OCI-LY7 (cell line): ENCODE measurements around the gene ANKRD40. TPM values are rescaled to one million over a fixed set of nuclear protein-coding genes. Genes with fewer than 3 reads are reported as not detected.

Experiments
- BruUV-seq: library from RNA; stranded (reverse); fragments of 400-500 nt; replicated peaks from 2 replicates; lab custom pipeline; 2021; lab: Mats Ljungman, UMichigan
- CTCF ChIA-PET: fragments of 300-600 bp; sonication (Branson Sonifier 250); formaldehyde crosslinking; loops from one replicate; lab custom pipeline; 2022; ENCODE audit warnings: antibody characterized with exemption; ENCODE audit not compliant: unreplicated experiment; lab: Charles Lee
- POLR2A ChIA-PET: fragments of 300-600 bp; sonication (Branson Sonifier 250); formaldehyde crosslinking; loops from one replicate; lab custom pipeline; 2022; ENCODE audit warnings: antibody characterized with exemption; lab: Charles Lee
- DNase-seq: peaks from one replicate; pipeline ENCODE4 v3.0.0-alpha.2; 2015; ENCODE audit warnings: low spot score
- H2AFZ ChIP-seq: fragments of 200-600 bp; sonication (generic), shearing (Covaris generic); 2 replicates; pipeline ENCODE4 v1.6.1; 2014; ENCODE audit warnings: mild to moderate bottlenecking, antibody characterized with exemption, low read length, moderate library complexity
- H3K27ac ChIP-seq: fragments of 200-600 bp; sonication (generic); 2 replicates; pipeline ENCODE4 v1.5.1; 2014; ENCODE audit warnings: mixed run types, low read depth, mild to moderate bottlenecking, moderate library complexity, low read length, inconsistent platforms; ENCODE audit not compliant: poor library complexity, severe bottlenecking
- H3K36me3 ChIP-seq: fragments of 200-600 bp; sonication (generic); 2 replicates; pipeline ENCODE4 v1.6.1; 2014; ENCODE audit warnings: mild to moderate bottlenecking, antibody characterized with exemption, low read length, moderate library complexity, mixed read lengths; ENCODE audit not compliant: insufficient read depth
- H3K4me1 ChIP-seq: fragments of 200-600 bp; sonication (generic); 2 replicates; pipeline ENCODE4 v1.5.1; 2014; ENCODE audit warnings: mild to moderate bottlenecking, low read length; ENCODE audit not compliant: insufficient read depth, poor library complexity, severe bottlenecking
- H3K4me2 ChIP-seq: fragments of 200-600 bp; sonication (generic); 2 replicates; pipeline ENCODE4 v1.6.1; 2014; ENCODE audit warnings: mild to moderate bottlenecking, low read length
- H3K4me3 ChIP-seq: fragments of 200-600 bp; sonication (generic); 2 replicates; pipeline ENCODE4 v1.5.1; 2014; ENCODE audit warnings: mild to moderate bottlenecking, low read depth, low read length; ENCODE audit not compliant: poor library complexity, severe bottlenecking
- H3K79me2 ChIP-seq: fragments of 200-600 bp; sonication (generic); 2 replicates; pipeline ENCODE4 v1.6.1; 2016; ENCODE audit warnings: low read depth, mild to moderate bottlenecking, low read length, moderate library complexity, mixed read lengths; ENCODE audit not compliant: insufficient read depth
- H3K9me2 ChIP-seq: fragments of 200-600 bp; sonication (generic); 2 replicates; pipeline ENCODE4 v1.6.1; 2016; ENCODE audit warnings: mild to moderate bottlenecking, low read length, mixed read lengths; ENCODE audit not compliant: insufficient read depth
- H3K9me3 ChIP-seq: fragments of 200-600 bp; sonication (generic); 2 replicates; pipeline ENCODE4 v1.6.1; 2014; ENCODE audit warnings: mild to moderate bottlenecking, mixed run types, low read length, mixed read lengths
- H4K20me1 ChIP-seq: fragments of 200-600 bp; sonication (generic); 2 replicates; pipeline ENCODE4 v1.6.1; 2014; ENCODE audit warnings: mild to moderate bottlenecking, antibody characterized with exemption, low read length, moderate library complexity, mixed read lengths; ENCODE audit not compliant: insufficient read depth
- EZH2phosphoT487 ChIP-seq: fragments of 200-600 bp; sonication (generic); IDR thresholded peaks from 2 replicates; pipeline ENCODE4 v1.6.1; 2018; ENCODE audit warnings: low read depth, borderline replicate concordance, mild to moderate bottlenecking, mixed run types, antibody characterized with exemption, low read length, moderate library complexity, mixed read lengths
- intact Hi-C: fragments of 100-400 bp; cut with micrococcal nuclease; formaldehyde crosslinking; loops from one replicate; pipeline ENCODE4 v1.10.0; 2022; ENCODE audit not compliant: unreplicated experiment
- total RNA-seq, 2 experiments: library from RNA; depleted of rRNA in 1 of 2; stranded (reverse); fragments of >200 nt in 1 of 2; shearing (Covaris generic) in 1 of 2; gene quantifications; 2 replicates each; pipeline ENCODE4 v1.2.3, GENCODE V29; 2014 to 2022
- TF ChIP-seq, protein P1 (sequence below): fragments of 200-600 bp; sonication (generic); conservative IDR thresholded peaks from 2 replicates; pipeline ENCODE4 v1.5.1; 2014; ENCODE audit warnings: mild to moderate bottlenecking, antibody characterized with exemption, low read length, moderate library complexity, mixed read lengths

The ANKRD40 gene
- total RNA-seq, 2 experiments from 2014 or later = 27.7 to 47.9 TPM

DNA sequence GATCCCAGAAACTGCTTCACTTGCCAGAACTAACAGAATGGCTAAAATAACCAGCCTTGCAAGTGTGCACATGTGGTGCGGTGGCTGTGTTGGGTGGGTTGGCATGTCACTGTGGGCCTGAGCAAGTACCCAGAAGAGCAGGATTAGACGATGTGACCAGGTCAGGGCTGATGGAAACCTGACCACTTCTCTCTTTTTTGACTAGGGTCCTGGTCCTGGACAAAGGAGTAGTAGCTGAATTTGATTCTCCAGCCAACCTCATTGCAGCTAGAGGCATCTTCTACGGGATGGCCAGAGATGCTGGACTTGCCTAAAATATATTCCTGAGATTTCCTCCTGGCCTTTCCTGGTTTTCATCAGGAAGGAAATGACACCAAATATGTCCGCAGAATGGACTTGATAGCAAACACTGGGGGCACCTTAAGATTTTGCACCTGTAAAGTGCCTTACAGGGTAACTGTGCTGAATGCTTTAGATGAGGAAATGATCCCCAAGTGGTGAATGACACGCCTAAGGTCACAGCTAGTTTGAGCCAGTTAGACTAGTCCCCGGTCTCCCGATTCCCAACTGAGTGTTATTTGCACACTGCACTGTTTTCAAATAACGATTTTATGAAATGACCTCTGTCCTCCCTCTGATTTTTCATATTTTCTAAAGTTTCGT is 16.7 kb downstream of the ANKRD40 start:
- no TSS peak for BruUV-seq
- Histone ChIP-seq H3K9me2 (no peaks in the 10 kb centered on the region), H3K36me3 (peaks cover 46% of the 10 kb centered on the region), H3K4me2 (no peak overlapping the region), H3K4me1 (no peaks in the 10 kb centered on the region), H3K79me2 (no peaks in the 10 kb centered on the region; the same call in 1 of the 2 replicates), H2AFZ (no peak overlapping the region), H4K20me1 (no peaks in the 10 kb centered on the region; the same call in 1 of the 2 replicates), H3K27ac (no peak overlapping the region), H3K9me3 (no peaks in the 10 kb centered on the region), H3K4me3 (no peak overlapping the region)
- ChIA-PET CTCF (no interaction called here), POLR2A (interaction anchor here (0.7 kb wide), 1 partner anchor 208 kb away, joined by 3 read pairs; no protein-coding TSS in a partner anchor)
- TF ChIP-seq, protein P1, sequence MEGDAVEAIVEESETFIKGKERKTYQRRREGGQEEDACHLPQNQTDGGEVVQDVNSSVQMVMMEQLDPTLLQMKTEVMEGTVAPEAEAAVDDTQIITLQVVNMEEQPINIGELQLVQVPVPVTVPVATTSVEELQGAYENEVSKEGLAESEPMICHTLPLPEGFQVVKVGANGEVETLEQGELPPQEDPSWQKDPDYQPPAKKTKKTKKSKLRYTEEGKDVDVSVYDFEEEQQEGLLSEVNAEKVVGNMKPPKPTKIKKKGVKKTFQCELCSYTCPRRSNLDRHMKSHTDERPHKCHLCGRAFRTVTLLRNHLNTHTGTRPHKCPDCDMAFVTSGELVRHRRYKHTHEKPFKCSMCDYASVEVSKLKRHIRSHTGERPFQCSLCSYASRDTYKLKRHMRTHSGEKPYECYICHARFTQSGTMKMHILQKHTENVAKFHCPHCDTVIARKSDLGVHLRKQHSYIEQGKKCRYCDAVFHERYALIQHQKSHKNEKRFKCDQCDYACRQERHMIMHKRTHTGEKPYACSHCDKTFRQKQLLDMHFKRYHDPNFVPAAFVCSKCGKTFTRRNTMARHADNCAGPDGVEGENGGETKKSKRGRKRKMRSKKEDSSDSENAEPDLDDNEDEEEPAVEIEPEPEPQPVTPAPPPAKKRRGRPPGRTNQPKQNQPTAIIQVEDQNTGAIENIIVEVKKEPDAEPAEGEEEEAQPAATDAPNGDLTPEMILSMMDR = no peak
- TF ChIP-seq EZH2phosphoT487 = no peak
- DNase-seq = no peak
- intact Hi-C loops = no loop called here

DNA sequence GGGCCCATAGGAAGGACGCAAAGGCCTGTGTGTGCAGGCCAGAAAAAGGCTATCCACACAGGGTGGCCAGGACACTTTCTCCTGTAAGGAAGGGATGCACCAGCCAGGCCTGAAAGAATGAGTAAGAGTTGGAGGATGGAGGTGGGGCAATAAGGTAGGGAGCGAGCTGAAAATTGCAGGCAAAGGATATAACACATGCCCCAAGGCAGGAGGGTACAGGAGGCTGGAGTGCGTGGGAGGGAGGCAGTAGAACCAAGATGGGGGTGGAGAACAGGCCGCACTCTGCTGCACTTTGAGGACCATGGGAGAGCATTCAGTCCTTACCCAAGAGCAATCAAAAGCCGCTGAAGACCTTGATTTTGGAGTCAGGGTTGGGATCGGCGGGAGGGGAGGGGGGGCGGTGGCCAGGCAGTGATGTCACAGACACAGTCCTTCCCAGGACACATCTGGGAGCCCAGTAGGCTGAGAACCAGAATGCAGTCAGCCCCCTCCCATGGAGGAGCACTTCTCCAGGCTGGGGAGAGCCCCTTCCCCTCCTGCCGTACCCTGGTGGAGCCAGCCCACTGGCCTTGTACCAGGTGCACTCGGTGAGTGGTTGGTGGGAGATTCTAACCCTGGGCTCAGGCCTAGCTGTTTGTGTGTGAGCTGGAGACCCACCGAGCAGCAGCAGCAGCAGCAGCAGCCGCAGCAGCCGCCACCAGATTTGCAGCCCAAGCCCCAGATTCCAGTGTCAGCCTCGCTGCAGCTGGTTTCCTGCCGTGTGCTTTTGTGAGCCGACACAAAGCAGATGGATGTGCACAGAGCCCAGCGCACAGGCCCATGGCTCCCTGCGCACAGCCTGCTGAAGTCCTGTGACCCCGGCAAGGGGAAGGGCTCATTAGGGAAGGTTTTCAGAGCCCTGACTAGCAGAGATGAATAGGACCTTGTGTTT is 17.5 kb downstream of the ANKRD40 start:
- ChIA-PET POLR2A (interaction anchor here (0.5 kb wide), 1 partner anchor 67 kb away, joined by 6 read pairs; no protein-coding TSS in a partner anchor), CTCF (no interaction called here)

More for the DNA sequence above, 17.5 kb downstream of the ANKRD40 start:
- TF ChIP-seq, protein P1 = no peak
- no peak for TF ChIP-seq EZH2phosphoT487
- BruUV-seq = no TSS peak
- no peak for DNase-seq
- Histone ChIP-seq H3K4me1 (no peaks in the 10 kb centered on the region), H3K27ac (no peak overlapping the region), H3K79me2 (no peaks in the 10 kb centered on the region; the same call in 1 of the 2 replicates), H3K9me2 (no peaks in the 10 kb centered on the region), H3K4me2 (no peak overlapping the region), H3K4me3 (no peak overlapping the region), H4K20me1 (no peaks in the 10 kb centered on the region; the same call in 1 of the 2 replicates), H3K9me3 (no peaks in the 10 kb centered on the region), H3K36me3 (peaks cover 38% of the 10 kb centered on the region), H2AFZ (no peak overlapping the region)
- intact Hi-C loops = no loop called here
